ENCODE results near the gene PRR20B.
"Not testable (repeated sequence)": the region's sequence is repeated elsewhere in the genome, so short reads cannot be mapped to it uniquely, and the experiment has no call there.

The PRR20B gene

GRCh38 chr13:57136093-57136492 lies 11.2 kb upstream of the PRR20B start:
- TF ChIP-seq CTCF (IDR thresholded peaks at IDR 0.05; ENCODE audit: insufficient read depth, low read length): no peak
- TF ChIP-seq GABPA (IDR thresholded peaks at IDR 0.05; ENCODE audit: low read depth): no peak
- no peak for TF ChIP-seq POLR2AphosphoS5 (IDR thresholded peaks at IDR 0.05; ENCODE audit: low read depth)
- TF ChIP-seq SPI1 (IDR thresholded peaks at IDR 0.05; ENCODE audit: borderline replicate concordance, low read depth): no peak
- no peak for TF ChIP-seq REST (IDR thresholded peaks at IDR 0.05; ENCODE audit: insufficient replicate concordance, low read depth)
- no peak overlapping the region for H3K27ac ChIP-seq (replicated peaks)
- H3K27me3 ChIP-seq (ENCODE audit: insufficient read depth, poor library complexity, severe bottlenecking): no peaks in the 10 kb centered on the region
- DNase-seq (ENCODE audit: low read depth in 1 of 2, low spot score in 1 of 2): no peak
- no peak overlapping the region for H3K4me3 ChIP-seq (replicated peaks; ENCODE audit: insufficient read depth, low read length)

DNA sequence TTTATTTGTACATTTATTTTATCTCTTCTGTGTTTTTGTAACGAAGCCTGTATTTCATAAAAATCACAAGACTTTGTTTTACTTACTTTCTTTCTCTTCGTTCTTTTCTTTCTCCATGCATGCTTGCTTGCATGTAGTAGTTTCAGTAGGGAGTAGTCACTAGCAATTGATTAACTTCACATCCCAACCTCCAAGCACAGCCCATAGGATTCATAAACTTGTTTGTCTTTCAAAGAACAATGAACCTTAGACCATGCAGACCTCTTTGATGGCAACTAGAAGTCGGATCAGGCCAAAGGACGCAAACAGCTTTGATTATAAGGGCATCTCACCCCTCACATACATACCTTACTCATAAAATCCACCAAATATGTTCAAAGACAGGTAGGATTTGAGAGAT lies 9.7 kb upstream of the PRR20B start:
- no peak for TF ChIP-seq GABPA (IDR thresholded peaks at IDR 0.05; ENCODE audit: low read depth)
- H3K4me3 ChIP-seq (replicated peaks; ENCODE audit: insufficient read depth, low read length): no peak overlapping the region
- no peaks in the 10 kb centered on the region for H3K27me3 ChIP-seq (ENCODE audit: insufficient read depth, poor library complexity, severe bottlenecking)
- no peak for DNase-seq (ENCODE audit: low read depth in 1 of 2, low spot score in 1 of 2)
- no peak overlapping the region for H3K27ac ChIP-seq (replicated peaks)

DNA sequence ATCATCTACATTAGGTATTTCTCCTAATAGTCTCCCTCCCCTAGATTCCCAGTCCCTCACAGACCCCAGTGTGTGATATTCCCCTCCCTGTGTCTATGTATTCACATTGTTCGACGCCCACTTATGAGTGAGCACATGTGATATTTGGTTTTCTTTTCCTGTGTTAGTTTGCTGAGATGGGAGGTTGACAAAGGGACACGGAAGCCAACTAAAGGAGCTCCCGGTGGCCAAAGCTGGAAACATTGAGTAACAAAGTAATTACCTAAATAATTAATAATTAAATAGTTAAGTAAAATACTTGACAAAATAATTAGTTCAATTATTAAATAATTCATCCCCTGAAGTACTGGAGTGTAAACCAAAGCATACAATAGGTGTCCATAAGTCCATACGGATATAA lies 8.3 kb upstream of the PRR20B start:
- H3K27ac ChIP-seq (replicated peaks): no peak overlapping the region
- no peak overlapping the region for H3K4me3 ChIP-seq (replicated peaks; ENCODE audit: insufficient read depth, low read length)
- H3K27me3 ChIP-seq (ENCODE audit: insufficient read depth, poor library complexity, severe bottlenecking): no peaks in the 10 kb centered on the region
- no peak for DNase-seq (ENCODE audit: low read depth in 1 of 2, low spot score in 1 of 2)
- TF ChIP-seq SPI1 (IDR thresholded peaks at IDR 0.05; ENCODE audit: borderline replicate concordance, low read depth) (no peak), REST (IDR thresholded peaks at IDR 0.05; ENCODE audit: insufficient replicate concordance, low read depth) (no peak), CTCF (IDR thresholded peaks at IDR 0.05; ENCODE audit: insufficient read depth, low read length) (no peak), GABPA (IDR thresholded peaks at IDR 0.05; ENCODE audit: low read depth) (no peak), POLR2AphosphoS5 (IDR thresholded peaks at IDR 0.05; ENCODE audit: low read depth) (no peak)

- not testable (repeated sequence) for H3K27me3 ChIP-seq (ENCODE audit: insufficient read depth, poor library complexity, severe bottlenecking); H3K4me3 ChIP-seq (replicated peaks; ENCODE audit: insufficient read depth, low read length); DNase-seq (ENCODE audit: low read depth in 1 of 2, low spot score in 1 of 2); H3K27ac ChIP-seq (replicated peaks)
Observed at GRCh38 chr13:57139781-57140180, 7.5 kb upstream of the PRR20B start.

DNA sequence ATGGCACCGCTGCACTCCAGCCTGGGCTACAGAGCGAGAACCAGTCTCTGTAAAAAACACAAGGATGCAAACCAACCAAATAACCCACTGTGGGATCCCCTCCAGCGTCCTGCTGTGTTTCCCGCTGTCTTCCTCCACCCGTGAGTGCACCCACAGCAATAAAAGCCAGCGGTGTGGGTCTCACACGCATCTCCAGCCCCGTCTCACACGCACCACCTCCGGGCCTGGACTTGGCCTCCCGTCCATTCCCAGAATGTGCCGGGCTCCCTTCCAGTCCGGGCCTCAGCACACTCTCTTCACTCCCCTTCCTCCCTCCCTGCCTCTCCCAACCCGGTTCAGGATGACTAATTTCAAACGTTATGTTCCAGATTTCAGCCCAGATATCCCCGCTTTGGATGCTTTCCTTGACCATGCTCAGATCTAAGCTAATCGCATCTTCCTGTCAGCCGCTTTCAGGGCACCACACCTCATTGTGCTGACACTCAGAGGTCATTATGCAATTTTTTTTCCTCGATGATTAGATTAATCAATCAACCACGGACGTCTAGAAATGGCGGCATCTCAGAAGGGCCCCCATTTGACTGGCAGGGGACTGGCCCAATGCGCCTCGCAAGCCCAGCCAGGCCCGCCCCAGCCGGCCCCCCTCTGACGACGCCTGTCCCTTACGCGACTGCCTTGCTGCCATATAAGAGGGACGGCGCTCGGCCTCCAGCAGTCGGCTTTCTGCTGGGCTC lies 6.9 kb upstream of the PRR20B start, which contains the start of gene PRR20A:
PRR20A (plus strand) TSS at position 684 of the 734 bp plus-strand sequence. CDS start 387 bp downstream, outside the sequence.
- DNase-seq (ENCODE audit: low read depth in 1 of 2, low spot score in 1 of 2); H3K27me3 ChIP-seq (ENCODE audit: insufficient read depth, poor library complexity, severe bottlenecking); H3K27ac ChIP-seq (replicated peaks); H3K4me3 ChIP-seq (replicated peaks; ENCODE audit: insufficient read depth, low read length): not testable (repeated sequence)

DNA sequence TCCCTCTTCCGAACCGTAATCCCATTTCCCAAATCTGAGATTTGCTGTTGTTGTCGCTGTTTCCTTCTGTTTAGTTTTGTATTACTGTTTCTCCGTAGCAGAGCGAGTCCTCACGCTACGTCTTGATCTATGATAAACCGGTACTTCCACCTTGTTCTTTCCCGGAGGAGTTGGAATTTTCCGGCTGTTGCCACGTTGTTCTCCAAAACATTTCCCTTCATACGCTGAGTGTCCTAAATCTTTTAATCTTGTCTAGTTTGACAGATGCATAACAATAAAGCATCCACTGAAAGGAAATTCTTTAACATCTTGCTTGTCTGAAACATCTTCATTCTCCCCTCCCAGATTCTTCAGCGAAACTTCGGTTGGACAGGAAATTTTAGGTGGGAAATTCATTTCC lies 818 bp downstream of the PRR20B start:
- not testable (repeated sequence) for H3K27me3 ChIP-seq (ENCODE audit: insufficient read depth, poor library complexity, severe bottlenecking); H3K27ac ChIP-seq (replicated peaks); H3K4me3 ChIP-seq (replicated peaks; ENCODE audit: insufficient read depth, low read length)
- DNase-seq (ENCODE audit: low read depth in 1 of 2, low spot score in 1 of 2): peak in 1 of 2 experiments; percentile 21

DNA sequence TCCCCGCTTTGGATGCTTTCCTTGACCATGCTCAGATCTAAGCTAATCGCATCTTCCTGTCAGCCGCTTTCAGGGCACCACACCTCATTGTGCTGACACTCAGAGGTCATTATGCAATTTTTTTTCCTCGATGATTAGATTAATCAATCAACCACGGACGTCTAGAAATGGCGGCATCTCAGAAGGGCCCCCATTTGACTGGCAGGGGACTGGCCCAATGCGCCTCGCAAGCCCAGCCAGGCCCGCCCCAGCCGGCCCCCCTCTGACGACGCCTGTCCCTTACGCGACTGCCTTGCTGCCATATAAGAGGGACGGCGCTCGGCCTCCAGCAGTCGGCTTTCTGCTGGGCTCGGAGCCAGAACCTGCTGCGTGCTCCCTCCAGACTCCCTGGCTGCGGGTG lies 6.5 kb downstream of the PRR20B start, which contains the start of gene PRR20C:
PRR20C (plus strand) TSS at position 301 of the 400 bp plus-strand sequence. CDS start 387 bp downstream, outside the sequence.
- H3K27ac ChIP-seq (replicated peaks); H3K4me3 ChIP-seq (replicated peaks; ENCODE audit: insufficient read depth, low read length); H3K27me3 ChIP-seq (ENCODE audit: insufficient read depth, poor library complexity, severe bottlenecking); DNase-seq (ENCODE audit: low read depth in 1 of 2, low spot score in 1 of 2): not testable (repeated sequence)

GRCh38 chr13:57160332-57160731 lies 13.0 kb downstream of the PRR20B start, which contains the start of gene PRR20D:
Gene PRR20D, plus strand, starts transcription at chr13:57160632. Its CDS starts 387 bp downstream, at chr13:57161019.
- not testable (repeated sequence) for H3K27ac ChIP-seq (replicated peaks); DNase-seq (ENCODE audit: low read depth in 1 of 2, low spot score in 1 of 2); H3K4me3 ChIP-seq (replicated peaks; ENCODE audit: insufficient read depth, low read length); H3K27me3 ChIP-seq (ENCODE audit: insufficient read depth, poor library complexity, severe bottlenecking)
